Fibroblast of mammary gland (primary cell): ENCODE data around the gene GTF3C2.
A peak's percentile ranks its signal among the peaks of the same experiment; 100 is the strongest.

Experiments used
- DNase-seq: peaks from one replicate; pipeline ENCODE4 v3.0.0-alpha.2; 2010; ENCODE audit warnings: low read depth
- H3K4me3 ChIP-seq: 2 replicates; pipeline ENCODE4 v1.5.1; 2011; ENCODE audit warnings: low read depth, mild to moderate bottlenecking, low read length, moderate library complexity; ENCODE audit not compliant: control insufficient read depth
- CTCF ChIP-seq: conservative IDR thresholded peaks from 2 replicates; pipeline ENCODE4 v1.5.1; 2011; ENCODE audit warnings: low read depth, low read length, inconsistent platforms; ENCODE audit not compliant: control insufficient read depth, insufficient read depth

The GTF3C2 gene

GRCh38 chr2:27336173-27336572, 20.4 kb downstream of the GTF3C2 start:
- TF ChIP-seq CTCF = no peak
- no peak for DNase-seq
- H3K4me3 ChIP-seq = no peak overlapping the region

GRCh38 chr2:27335311-27335710, 21.3 kb downstream of the GTF3C2 start:
- no peak overlapping the region for H3K4me3 ChIP-seq
- no peak for TF ChIP-seq CTCF
- DNase-seq = no peak

- no peak overlapping the region for H3K4me3 ChIP-seq
- no peak for DNase-seq
- no peak for TF ChIP-seq CTCF
Measured at GRCh38 chr2:27324720-27325119, 31.8 kb downstream of the GTF3C2 start.

- peak overlapping the region; percentile 99 for H3K4me3 ChIP-seq
- peak; percentile 12 for DNase-seq
- no peak for TF ChIP-seq CTCF
Measured at GRCh38 chr2:27323596-27324285, 32.8 kb downstream of the GTF3C2 start.

- no peak for TF ChIP-seq CTCF
- DNase-seq = peak; percentile 90
- H3K4me3 ChIP-seq = peak within 1 kb of the TSS; percentile 99
Measured at GRCh38 chr2:27322766-27323595, 33.6 kb downstream of the GTF3C2 start, which contains the start of gene MPV17. TSS of gene MPV17 (minus strand) at chr2:27323097. CDS start at chr2:27322517, 580 bp downstream.

- peak; percentile 32 for DNase-seq
- no peak for TF ChIP-seq CTCF
- H3K4me3 ChIP-seq = peak overlapping the region; percentile 99
Measured at GRCh38 chr2:27322301-27322765, 34.2 kb downstream of the GTF3C2 start.
